Measurements from ENCODE around the gene ATOX1. TPM values are rescaled to one million over a fixed set of nuclear protein-coding genes. Genes with fewer than 3 reads are reported as not detected.

The ATOX1 gene
- total and polyA plus RNA-seq, 9 of the 15 experiments (the other 6 are each of a cell fraction or from before 2014, with no cell fraction given) = 59.2 to 318 (median 86.2) TPM

DNA sequence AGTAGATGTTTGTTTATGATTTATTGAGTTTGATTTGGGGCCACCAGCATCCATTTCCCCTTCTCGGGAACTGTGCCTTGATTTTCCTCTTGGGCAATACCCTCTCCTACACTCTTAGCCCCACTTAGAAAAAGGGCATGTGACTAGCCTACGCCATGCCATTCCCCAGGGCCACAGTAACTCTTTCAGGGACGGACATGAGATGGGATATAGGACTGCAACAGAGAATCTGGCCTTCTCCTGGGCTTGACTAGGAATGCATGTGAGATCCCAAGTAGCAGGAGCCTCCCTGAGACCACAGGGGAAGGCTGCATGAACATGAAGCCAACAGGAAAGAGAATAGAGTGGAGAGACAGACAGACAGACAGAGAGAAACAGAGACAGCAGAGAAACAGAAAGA lies 41.0 kb downstream of the ATOX1 start:
- ATAC-seq (no peak), FAIRE-seq (no peak), DNase-seq (ENCODE audit: extremely low read depth in 1 of 4, low spot score in 3 of 4) (no peak)
- TF ChIP-seq ZNF436 (CRISPR knock-in tag; IDR thresholded peaks at IDR 0.05) (no peak), ZNF717 (CRISPR knock-in tag; IDR thresholded peaks at IDR 0.05) (no peak), CBX3 (IDR thresholded peaks at IDR 0.05; ENCODE audit: borderline replicate concordance in 1 of 2, low read length in 2 of 2) (no peak), ARNT (IDR thresholded peaks at IDR 0.05) (no peak), NCOA4 (IDR thresholded peaks at IDR 0.05; ENCODE audit: partially characterized antibody) (no peak), SRF (CRISPR knock-in tag; IDR thresholded peaks at IDR 0.05) (no peak)
- Histone ChIP-seq H3K9ac (ENCODE audit: insufficient read depth in 1 of 2, low read depth in 2 of 2, low read length in 2 of 2) (no peak overlapping the region), H3K4me3 (no peak overlapping the region), H2AFZ (ENCODE audit: low read depth, low read length) (no peak overlapping the region), H3K27ac (ENCODE audit: extremely low read depth, low read depth, low read length) (no peak overlapping the region), H3K27me3 (ENCODE audit: control insufficient read depth in 2 of 2, insufficient read depth in 2 of 2, low read length in 2 of 2) (no peaks in the 10 kb centered on the region; a peak in 1 of 5 replicates), H3K4me2 (ENCODE audit: insufficient read depth, low read length) (no peak overlapping the region), H3K36me3 (ENCODE audit: control insufficient read depth, insufficient read depth, low read length) (no peaks in the 10 kb centered on the region), H3K9me3 (replicated peaks; ENCODE audit: control insufficient read depth, insufficient read depth, low read depth, low read length) (no peaks in the 10 kb centered on the region), H3K9me1 (ENCODE audit: control insufficient read depth, insufficient read depth, low read length) (no peaks in the 10 kb centered on the region), H4K20me1 (replicated peaks; ENCODE audit: control insufficient read depth, insufficient read depth, low read length) (no peaks in the 10 kb centered on the region), H3K4me1 (replicated peaks in 1 of 2; ENCODE audit: control insufficient read depth in 2 of 2, insufficient read depth in 2 of 2, low read length in 2 of 2) (no peaks in the 10 kb centered on the region; a peak in 1 of 5 replicates), H3K79me2 (ENCODE audit: control insufficient read depth, insufficient read depth, low read length) (no peaks in the 10 kb centered on the region)
- ChIA-PET POLR2A (interaction anchor here (0.7 kb wide), 1 partner anchor 13 kb away, joined by 3 read pairs; no protein-coding TSS in a partner anchor), CTCF (ENCODE audit: low intra/inter-chr PET ratio) (no interaction called here)
- no TSS peak for BruUV-seq (replicated peaks)
- intact Hi-C loops (cut with micrococcal nuclease) = no loop called here
- WGBS (ENCODE audit: insufficient coverage, low coverage, missing lambda C conversion rate) = 0% methylated on average over 3 of the region's 3 CpGs
- in situ Hi-C loops (cut with MboI) = no loop called here
